Measurements from ENCODE around the gene IL11.

The IL11 gene

DNA sequence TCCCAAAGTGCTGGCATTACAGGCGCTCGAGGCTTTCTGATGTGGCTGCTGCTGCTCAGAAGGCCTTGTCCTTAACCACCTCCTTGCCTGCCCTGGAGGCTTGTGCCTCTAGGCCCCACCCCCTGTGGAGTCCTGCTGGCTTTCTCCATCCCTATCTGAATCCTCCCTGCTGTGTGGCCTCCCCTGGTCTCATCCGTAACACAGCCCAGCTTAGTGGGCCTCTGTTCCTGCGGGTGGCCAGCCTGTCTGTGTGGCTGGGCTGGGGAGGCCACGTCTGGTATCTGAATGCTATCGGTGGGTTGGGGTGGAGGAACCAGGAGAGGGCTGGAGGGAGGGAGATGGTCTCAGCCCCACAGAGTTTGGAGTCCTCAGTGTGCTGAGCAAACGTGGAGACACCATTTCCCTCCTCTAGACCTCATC lies 20.2 kb upstream of the IL11 start:
- no peak overlapping the region for H3K4me3 ChIP-seq (ENCODE audit: control insufficient read depth, low read depth, low read length)
- no peak for DNase-seq (ENCODE audit: low read depth)
- TF ChIP-seq CTCF (conservative IDR thresholded peaks at IDR 0.05; ENCODE audit: control insufficient read depth, insufficient read depth, low read depth, low read length) = no peak

GRCh38 chr19:55389386-55390317 lies 19.4 kb upstream of the IL11 start:
- no peak for DNase-seq (ENCODE audit: low read depth)
- no peak overlapping the region for H3K4me3 ChIP-seq (ENCODE audit: control insufficient read depth, low read depth, low read length)
- no peak for TF ChIP-seq CTCF (conservative IDR thresholded peaks at IDR 0.05; ENCODE audit: control insufficient read depth, insufficient read depth, low read depth, low read length)

- no peak for TF ChIP-seq CTCF (conservative IDR thresholded peaks at IDR 0.05; ENCODE audit: control insufficient read depth, insufficient read depth, low read depth, low read length)
- peak overlapping the region; percentile 99 for H3K4me3 ChIP-seq (ENCODE audit: control insufficient read depth, low read depth, low read length)
- DNase-seq (ENCODE audit: low read depth) = no peak
Measured at GRCh38 chr19:55387736-55388497, 17.7 kb upstream of the IL11 start.

DNA sequence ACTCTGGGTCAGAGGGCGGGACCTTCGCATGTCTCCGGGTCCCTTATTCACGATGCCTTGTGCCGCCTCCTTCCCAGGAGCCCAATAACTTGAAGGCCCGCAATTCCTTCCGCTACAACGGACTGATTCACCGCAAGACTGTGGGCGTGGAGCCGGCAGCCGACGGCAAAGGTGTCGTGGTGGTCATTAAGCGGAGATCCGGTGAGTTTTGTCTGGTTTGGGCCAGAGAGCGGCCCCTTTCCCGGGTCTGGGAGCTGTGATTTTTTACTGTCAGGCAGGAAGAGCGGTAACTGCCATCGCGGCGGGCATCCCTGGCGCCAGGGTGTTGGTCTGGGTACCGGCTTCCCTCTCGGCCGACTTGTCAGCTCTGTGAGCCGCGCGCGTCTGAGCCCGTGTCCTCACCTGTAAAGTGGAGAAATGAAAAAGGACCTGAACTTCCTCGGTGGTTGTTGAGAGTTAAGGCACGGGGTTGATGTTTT lies 16.3 kb upstream of the IL11 start:
- no peak for DNase-seq (ENCODE audit: low read depth)
- no peak for TF ChIP-seq CTCF (conservative IDR thresholded peaks at IDR 0.05; ENCODE audit: control insufficient read depth, insufficient read depth, low read depth, low read length)
- peak overlapping the region; percentile 99 for H3K4me3 ChIP-seq (ENCODE audit: control insufficient read depth, low read depth, low read length)

GRCh38 chr19:55385724-55386492 lies 15.6 kb upstream of the IL11 start, which contains the start of gene RPL28:
TSS of gene RPL28 (plus strand) at chr19:55385932. CDS start at chr19:55386358, 426 bp downstream.
- DNase-seq (ENCODE audit: low read depth) = peak; percentile 97
- peak within 1 kb of the TSS; percentile 99 for H3K4me3 ChIP-seq (ENCODE audit: control insufficient read depth, low read depth, low read length)
- TF ChIP-seq CTCF (conservative IDR thresholded peaks at IDR 0.05; ENCODE audit: control insufficient read depth, insufficient read depth, low read depth, low read length) = no peak
